Loucy (cell line): Measurements from ENCODE around the gene ZNRD2.

Experiments
- H2AFZ ChIP-seq: fragments of 200-600 bp; sonication (generic); 2 replicates; pipeline ENCODE4 v1.6.0; 2016; ENCODE audit warnings: antibody characterized with exemption, mild to moderate bottlenecking, low read length, moderate library complexity
- H3F3A ChIP-seq: fragments of 200-600 bp; 2 replicates; pipeline ENCODE4 v1.6.0; 2016; ENCODE audit warnings: antibody characterized with exemption, low read depth, mild to moderate bottlenecking
- H3K27me3 ChIP-seq: fragments of 200-600 bp; sonication (generic); 2 replicates; pipeline ENCODE4 v1.6.1; 2014; ENCODE audit warnings: low read length, mild to moderate bottlenecking; ENCODE audit not compliant: insufficient read depth, poor library complexity, severe bottlenecking
- H3K36me3 ChIP-seq: fragments of 200-600 bp; sonication (generic); 2 replicates; pipeline ENCODE4 v1.6.1; 2016; ENCODE audit warnings: low read length; ENCODE audit not compliant: insufficient read depth
- H3K4me1 ChIP-seq: fragments of 200-600 bp; sonication (generic); 2 replicates; pipeline ENCODE4 v1.5.1; 2014; ENCODE audit warnings: low read length, mild to moderate bottlenecking; ENCODE audit not compliant: insufficient read depth, poor library complexity, severe bottlenecking
- H3K4me2 ChIP-seq: fragments of 200-600 bp; sonication (generic); 2 replicates; pipeline ENCODE4 v1.6.0; 2014; ENCODE audit warnings: antibody characterized with exemption, low read length, low read depth, mild to moderate bottlenecking; ENCODE audit not compliant: poor library complexity, severe bottlenecking
- H3K4me3 ChIP-seq: fragments of 200-600 bp; sonication (generic); 2 replicates; pipeline ENCODE4 v1.5.1; 2014; ENCODE audit warnings: low read length, mild to moderate bottlenecking, mixed read lengths; ENCODE audit not compliant: poor library complexity, severe bottlenecking
- H3K79me2 ChIP-seq: fragments of 200-600 bp; sonication (generic); 2 replicates; pipeline ENCODE4 v1.6.1; 2014; ENCODE audit warnings: low read length; ENCODE audit not compliant: insufficient read depth
- H3K9ac ChIP-seq: fragments of 200-600 bp; sonication (generic); 2 replicates; pipeline ENCODE4 v1.6.0; 2014; ENCODE audit warnings: mild to moderate bottlenecking, low read depth, low read length, moderate library complexity; ENCODE audit not compliant: poor library complexity, severe bottlenecking
- H3K9me2 ChIP-seq: fragments of 200-600 bp; sonication (generic); replicated peaks from 2 replicates; pipeline ENCODE4 v1.6.1; 2016; ENCODE audit warnings: low read depth, low read length, mixed read lengths
- H3K9me3 ChIP-seq: fragments of 200-600 bp; sonication (generic); 2 replicates; pipeline ENCODE4 v1.6.1; 2014; ENCODE audit warnings: mild to moderate bottlenecking, antibody characterized with exemption, low read length, low read depth; ENCODE audit not compliant: insufficient read depth
- H4K20me1 ChIP-seq: fragments of 200-600 bp; sonication (generic); 2 replicates; pipeline ENCODE4 v1.6.0; 2014; ENCODE audit warnings: antibody characterized with exemption, low read length, mild to moderate bottlenecking; ENCODE audit not compliant: insufficient read depth, poor library complexity, severe bottlenecking
- CTCF ChIP-seq: fragments of 200-600 bp; sonication (generic); conservative IDR thresholded peaks from 2 replicates; pipeline ENCODE4 v1.5.1; 2014; ENCODE audit warnings: mild to moderate bottlenecking, antibody characterized with exemption, low read length
- EZH2phosphoT487 ChIP-seq: fragments of 200-600 bp; IDR thresholded peaks from 2 replicates; pipeline ENCODE4 v1.6.1; 2018; ENCODE audit warnings: antibody characterized with exemption, mild to moderate bottlenecking, moderate library complexity, borderline replicate concordance

ZNRD2 gene

GRCh38 chr11:65558002-65558929 lies 12.0 kb upstream of the ZNRD2 start, which contains the start of gene LTBP3:
Gene LTBP3, minus strand, starts transcription at chr11:65558359. Its CDS starts 400 bp downstream, at chr11:65557959.
- H3K4me3 ChIP-seq, result no peak within 1 kb of the TSS
- peaks cover 22% of the 10 kb centered on the region for H3K4me1 ChIP-seq
- no peaks in the 10 kb centered on the region for H3K9me3 ChIP-seq
- no peaks in the 10 kb centered on the region for H3K79me2 ChIP-seq
- no peaks in the 10 kb centered on the region for H3K36me3 ChIP-seq
- H3K27me3 ChIP-seq, result no peaks in the 10 kb centered on the region
- no peaks in the 10 kb centered on the region for H4K20me1 ChIP-seq
- TF ChIP-seq CTCF, result no peak
- TF ChIP-seq EZH2phosphoT487, result no peak
- H3F3A ChIP-seq, result no peaks in the 10 kb centered on the region
- no peak within 1 kb of the TSS for H2AFZ ChIP-seq
- no peak within 1 kb of the TSS for H3K9ac ChIP-seq
- H3K9me2 ChIP-seq, result no peaks in the 10 kb centered on the region
- H3K4me2 ChIP-seq, result no peak within 1 kb of the TSS

- H3K4me3 ChIP-seq, result no peak overlapping the region
- no peaks in the 10 kb centered on the region for H3K36me3 ChIP-seq
- H3K27me3 ChIP-seq, result no peaks in the 10 kb centered on the region
- H3K9me2 ChIP-seq, result no peaks in the 10 kb centered on the region
- H3K9ac ChIP-seq, result no peak overlapping the region
- H3F3A ChIP-seq, result no peaks in the 10 kb centered on the region
- H3K4me1 ChIP-seq, result peaks cover 15% of the 10 kb centered on the region
- no peaks in the 10 kb centered on the region for H4K20me1 ChIP-seq
- no peaks in the 10 kb centered on the region for H3K79me2 ChIP-seq
- H2AFZ ChIP-seq, result no peak overlapping the region
- no peak overlapping the region for H3K4me2 ChIP-seq
- no peaks in the 10 kb centered on the region for H3K9me3 ChIP-seq
- TF ChIP-seq EZH2phosphoT487, result no peak
Observed at GRCh38 chr11:65558930-65559509, 11.3 kb upstream of the ZNRD2 start.

- no peaks in the 10 kb centered on the region for H4K20me1 ChIP-seq
- peaks cover 10% of the 10 kb centered on the region for H3K4me1 ChIP-seq
- H3K9me3 ChIP-seq, result no peaks in the 10 kb centered on the region
- no peaks in the 10 kb centered on the region for H3K27me3 ChIP-seq
- H3F3A ChIP-seq, result no peaks in the 10 kb centered on the region
- H3K79me2 ChIP-seq, result no peaks in the 10 kb centered on the region
- no peak overlapping the region for H2AFZ ChIP-seq
- H3K9me2 ChIP-seq, result no peaks in the 10 kb centered on the region
- H3K4me3 ChIP-seq, result no peak overlapping the region
- H3K4me2 ChIP-seq, result no peak overlapping the region
- H3K9ac ChIP-seq, result no peak overlapping the region
- TF ChIP-seq EZH2phosphoT487, result no peak
- no peak for TF ChIP-seq CTCF
- H3K36me3 ChIP-seq, result no peaks in the 10 kb centered on the region
Observed at GRCh38 chr11:65559535-65559934, 10.7 kb upstream of the ZNRD2 start.
